Testis (tissue), 2 donors: ENCODE measurements around the gene WWC2.
"Not testable (repeated sequence)": the region's sequence is repeated elsewhere in the genome, so short reads cannot be mapped to it uniquely, and the experiment has no call there.

Source experiments
- CTCF ChIP-seq, 3 experiments: fragments of 450-650 bp in 2 of 3; fragments of 200-600 bp in 1 of 3; sonication (generic) in 1 of 3; IDR thresholded peaks; one replicate each; pipeline ENCODE4 v1.5.1; 2016 to 2019; ENCODE audit warnings: antibody characterized with exemption in 3 of 3, mild to moderate bottlenecking in 2 of 3, moderate library complexity in 1 of 3
- POLR2A ChIP-seq: fragments of 450-650 bp; IDR thresholded peaks from one replicate; pipeline ENCODE4 v1.6.1; 2017; ENCODE audit warnings: antibody characterized with exemption, mild to moderate bottlenecking, moderate library complexity

GRCh38 chr4:183324056-183324455 lies 225.0 kb downstream of the WWC2 start:
- not testable (repeated sequence) for TF ChIP-seq CTCF (IDR thresholded peaks at IDR 0.05); POLR2A
